HG03097 (cell line): ENCODE measurements around the gene LRMDA.

Source experiments
- ATAC-seq: cut with Tn5 transposase; IDR thresholded peaks from one replicate; pipeline ENCODE4 v1.9.1; 2021; ENCODE audit not compliant: unreplicated experiment, low FRiP score

Gene LRMDA

GRCh38 chr10:75531571-75532031 lies 100.2 kb downstream of the LRMDA start:
- no peak for ATAC-seq

GRCh38 chr10:75532253-75532924 lies 101.0 kb downstream of the LRMDA start:
- ATAC-seq: no peak

GRCh38 chr10:75538144-75538543 lies 106.7 kb downstream of the LRMDA start:
- no peak for ATAC-seq

- no peak for ATAC-seq
Measured at GRCh38 chr10:75538765-75539164, 107.3 kb downstream of the LRMDA start.

- no peak for ATAC-seq
Measured at GRCh38 chr10:75540357-75540966, 109.0 kb downstream of the LRMDA start.

GRCh38 chr10:75540981-75541380 lies 109.6 kb downstream of the LRMDA start:
- ATAC-seq: no peak

- no peak for ATAC-seq
Measured at GRCh38 chr10:75541411-75541810, 110.0 kb downstream of the LRMDA start.

- ATAC-seq: no peak
Measured at GRCh38 chr10:75542084-75542483, 110.7 kb downstream of the LRMDA start.

- ATAC-seq: no peak
Measured at GRCh38 chr10:75542906-75543305, 111.5 kb downstream of the LRMDA start.

- no peak for ATAC-seq
Measured at GRCh38 chr10:75544386-75544785, 113.0 kb downstream of the LRMDA start.

GRCh38 chr10:75544993-75545706 lies 113.7 kb downstream of the LRMDA start:
- no peak for ATAC-seq

- ATAC-seq: no peak
Measured at GRCh38 chr10:75546004-75546403, 114.6 kb downstream of the LRMDA start.

- ATAC-seq: no peak
Measured at GRCh38 chr10:75547391-75548298, 116.2 kb downstream of the LRMDA start.

GRCh38 chr10:75548356-75548755 lies 116.9 kb downstream of the LRMDA start:
- no peak for ATAC-seq

GRCh38 chr10:75550191-75550590 lies 118.8 kb downstream of the LRMDA start:
- ATAC-seq: no peak

GRCh38 chr10:75552171-75552570 lies 120.7 kb downstream of the LRMDA start:
- no peak for ATAC-seq

GRCh38 chr10:75553550-75553949 lies 122.1 kb downstream of the LRMDA start:
- no peak for ATAC-seq

- ATAC-seq: no peak
Measured at GRCh38 chr10:75555323-75555722, 123.9 kb downstream of the LRMDA start.

- ATAC-seq: no peak
Measured at GRCh38 chr10:75556320-75556719, 124.9 kb downstream of the LRMDA start.
